Nephron (organoid): ENCODE measurements around the gene PPP1R12B.

Experiments used
- H3K27ac Mint-ChIP-seq, 3 experiments: 2 replicates each; pipeline ENCODE4 v1.8.0; 2020; ENCODE audit warnings: mixed read lengths in 3 of 3, mild to moderate bottlenecking in 2 of 3, moderate library complexity in 1 of 3
- H3K27me3 Mint-ChIP-seq: 2 replicates; pipeline ENCODE4 v1.8.0; 2021; ENCODE audit warnings: low read depth, mild to moderate bottlenecking, moderate library complexity, mixed read lengths
- H3K36me3 Mint-ChIP-seq: 2 replicates; pipeline ENCODE4 v1.8.0; 2020; ENCODE audit warnings: low read depth, mixed read lengths
- H3K4me1 Mint-ChIP-seq: 2 replicates; pipeline ENCODE4 v1.8.0; 2020; ENCODE audit warnings: mixed read lengths
- H3K4me3 Mint-ChIP-seq, 3 experiments: 2 replicates each; pipeline ENCODE4 v1.8.0; 2020; ENCODE audit warnings: mild to moderate bottlenecking in 3 of 3, mixed read lengths in 3 of 3, moderate library complexity in 2 of 3
- H3K9me3 Mint-ChIP-seq: 2 replicates; pipeline ENCODE4 v1.8.0; 2020; ENCODE audit warnings: mixed read lengths
- CTCF ChIP-seq, 3 experiments: fragments of 200-600 bp; sonication (generic); IDR thresholded peaks; one replicate each; pipeline ENCODE4 v1.5.0; 2021; ENCODE audit warnings: antibody characterized with exemption in 3 of 3; ENCODE audit not compliant: unreplicated experiment in 3 of 3

The PPP1R12B gene

GRCh38 chr1:202639500-202639899 is 291.0 kb downstream of the PPP1R12B start:
- peak overlapping the region in 1 of 3 experiments; percentile 37 for H3K27ac Mint-ChIP-seq
- peaks cover 36% of the 10 kb centered on the region for H3K4me1 Mint-ChIP-seq
- peaks cover 57% of the 10 kb centered on the region for H3K27me3 Mint-ChIP-seq
- no peak overlapping the region for H3K4me3 Mint-ChIP-seq
- H3K9me3 Mint-ChIP-seq, result no peaks in the 10 kb centered on the region
- TF ChIP-seq CTCF (IDR thresholded peaks at IDR 0.05; ENCODE audit: unreplicated experiment in 3 of 3), result no peak
- H3K36me3 Mint-ChIP-seq, result no peaks in the 10 kb centered on the region

GRCh38 chr1:202642212-202642611 is 293.7 kb downstream of the PPP1R12B start:
- Mint-ChIP-seq H3K4me1 (peaks cover 45% of the 10 kb centered on the region), H3K27me3 (peaks cover 75% of the 10 kb centered on the region), H3K36me3 (no peaks in the 10 kb centered on the region), H3K4me3 (peak overlapping the region in 1 of 3 experiments; percentile 86), H3K9me3 (no peaks in the 10 kb centered on the region), H3K27ac (no peak overlapping the region)
- TF ChIP-seq CTCF (IDR thresholded peaks at IDR 0.05; ENCODE audit: unreplicated experiment in 3 of 3), result no peak
